ENCODE measurements around the gene DNAJA3. TPM values are rescaled to one million over a fixed set of nuclear protein-coding genes. Genes with fewer than 3 reads are reported as not detected.

The DNAJA3 gene
- total and polyA plus RNA-seq, 2 of the 4 experiments (the other 2 are of a cell fraction), result 38.0 to 40.2 TPM

- Histone ChIP-seq H3K9me3 (ENCODE audit: control insufficient read depth, insufficient read depth, low read length) (no peaks in the 10 kb centered on the region), H3K14ac (replicated peaks; ENCODE audit: low read depth, low read length) (peak overlapping the region; percentile 86), H3K4ac (ENCODE audit: low read depth, low read length) (peak overlapping the region; percentile 90), H3K9me1 (ENCODE audit: insufficient read depth, low read length) (peaks cover 18% of the 10 kb centered on the region), H3K4me1 (ENCODE audit: control insufficient read depth, insufficient read depth, low read length) (peaks cover 15% of the 10 kb centered on the region), H2AK9ac (replicated peaks; ENCODE audit: low read depth, low read length, poor library complexity) (no peak overlapping the region), H4K8ac (ENCODE audit: low read depth in 2 of 2, low read length in 2 of 2) (peak overlapping the region in 1 of 2 experiments; percentile 72; a peak in 2 of 4 replicates), H4K5ac (ENCODE audit: low read depth, low read length) (peak overlapping the region; percentile 26; the same call in 1 of the 2 replicates), H2BK120ac (ENCODE audit: low read depth, low read length) (peak overlapping the region; percentile 92), H3K36me3 (ENCODE audit: control insufficient read depth, insufficient read depth, low read length) (peaks cover 3% of the 10 kb centered on the region), H3K4me2 (ENCODE audit: low read depth, low read length) (peak overlapping the region; percentile 36; the same call in 1 of the 2 replicates), H3K18ac (ENCODE audit: low read depth, low read length) (peak overlapping the region; percentile 40; the same call in 1 of the 2 replicates), H3K79me1 (ENCODE audit: low read depth in 1 of 2, low read length in 2 of 2) (peaks cover 34 to 73% of the 10 kb centered on the region in 2 experiments), H3K9ac (ENCODE audit: low read depth, low read length) (no peak overlapping the region), H3K27ac (ENCODE audit: insufficient read depth, low read length) (peak overlapping the region; percentile 54), H3K56ac (ENCODE audit: extremely low read depth, insufficient read depth, low read length) (no peak overlapping the region), H3K23ac (ENCODE audit: low read depth, low read length) (peak overlapping the region; percentile 76), H4K20me1 (ENCODE audit: insufficient read depth, low read length) (peaks cover 3% of the 10 kb centered on the region; the same call in 1 of the 2 replicates), H2AK5ac (ENCODE audit: low read depth, low read length) (peak overlapping the region; percentile 46), H2AFZ (replicated peaks; ENCODE audit: low read length, poor library complexity) (no peak overlapping the region), H2BK15ac (ENCODE audit: low read depth, low read length) (no peak overlapping the region), H3K27me3 (ENCODE audit: control insufficient read depth, insufficient read depth, low read length) (no peaks in the 10 kb centered on the region), H4K91ac (ENCODE audit: insufficient read depth, low read depth, low read length) (peak overlapping the region; percentile 56), H3K4me3 (ENCODE audit: insufficient read depth, low read depth, low read length) (no peak overlapping the region), H2BK5ac (ENCODE audit: low read depth, low read length, poor library complexity, severe bottlenecking) (peak overlapping the region; percentile 88), H2BK20ac (ENCODE audit: low read depth, low read length) (peak overlapping the region; percentile 84)
- TF ChIP-seq MAFK (IDR thresholded peaks at IDR 0.05; ENCODE audit: low read depth, low read length) (no peak), CEBPB (IDR thresholded peaks at IDR 0.05; ENCODE audit: low read depth, low read length) (no peak), CTCF (conservative IDR thresholded peaks at IDR 0.05; ENCODE audit: low read depth, low read length) (no peak), ELK1 (IDR thresholded peaks at IDR 0.05; ENCODE audit: borderline replicate concordance, low read depth, low read length) (no peak), MAZ (IDR thresholded peaks at IDR 0.05; ENCODE audit: borderline replicate concordance, low read depth, low read length) (no peak), RAD21 (IDR thresholded peaks at IDR 0.05; ENCODE audit: low read length) (no peak), RFX5 (IDR thresholded peaks at IDR 0.05; ENCODE audit: low read depth, low read length) (no peak), FOS (IDR thresholded peaks at IDR 0.05; ENCODE audit: low read depth, low read length) (no peak), POLR2A (IDR thresholded peaks at IDR 0.05; ENCODE audit: low read depth, low read length) (no peak), USF2 (IDR thresholded peaks at IDR 0.05; ENCODE audit: low read depth, low read length) (no peak), SMC3 (IDR thresholded peaks at IDR 0.05; ENCODE audit: low read depth, low read length) (no peak), CHD1 (IDR thresholded peaks at IDR 0.05; ENCODE audit: low read depth, low read length) (no peak)
- no TSS peak for BruUV-seq (replicated peaks)
- DNase-seq (peak; percentile 20), ATAC-seq (ENCODE audit: low read depth) (peak; percentile 40)
- CTCF ChIA-PET, result interaction anchor here (1.0 kb wide), 1 partner anchor 13 kb away, joined by 4 read pairs; the partner anchor contains the start of gene HMOX2
- intact Hi-C loops (cut with micrococcal nuclease) (no loop called here), dilution Hi-C loops (cut with HindIII; ENCODE audit: low sequenced_read_pairs, unreplicated experiment) (no loop called here), in situ Hi-C loops (cut with MboI; ENCODE audit: low sequenced_read_pairs) (no loop called here)
- POLR2A ChIA-PET (ENCODE audit: unreplicated experiment), result interaction anchor here (1.3 kb wide), 1 partner anchor 460 kb away, joined by 6 read pairs; no protein-coding TSS in a partner anchor
- WGBS, 2 experiments (ENCODE audit: extremely low coverage in 2 of 2, insufficient read length in 1 of 2), result no CpG with 5 or more reads among the region's 1 CpG
Measured at GRCh38 chr16:4488499-4488967, 62.9 kb downstream of the DNAJA3 start.
